Lung (tissue), 12 donors: Measurements from ENCODE around the gene SMAD1. TPM values are rescaled to one million over a fixed set of nuclear protein-coding genes. Genes with fewer than 3 reads are reported as not detected.

Source experiments
- ATAC-seq: fragments of 200-7000 bp; cut with Tn5 transposase; one replicate; pipeline ENCODE4 v1.9.1; 2020; ENCODE audit warnings: moderate number of reproducible peaks; ENCODE audit not compliant: insufficient read depth, low FRiP score
- DNase-seq, 3 donors: peaks; one replicate each; pipeline ENCODE4 v3.0.0-alpha.2; 2013 to 2017
- H3K27ac ChIP-seq, 2 donors: one replicate each; pipeline ENCODE4 v1.5.1; 2013; ENCODE audit warnings: mild to moderate bottlenecking in 2 of 2, moderate library complexity in 2 of 2, control low read depth in 1 of 2, inconsistent platforms in 1 of 2, low read depth in 1 of 2, low read length in 1 of 2
- H3K27me3 ChIP-seq, 3 donors: one replicate each; pipeline ENCODE4 v1.5.1; 2013; ENCODE audit warnings: low read length in 2 of 3; ENCODE audit not compliant: control insufficient read depth in 3 of 3, insufficient read depth in 3 of 3
- H3K36me3 ChIP-seq, 4 donors: one replicate each; pipeline ENCODE4 v1.5.1; 2013; ENCODE audit warnings: low read length in 4 of 4, mild to moderate bottlenecking in 1 of 4, moderate library complexity in 1 of 4; ENCODE audit not compliant: control insufficient read depth in 4 of 4, insufficient read depth in 4 of 4
- H3K4me1 ChIP-seq, 5 donors: one replicate each; pipeline ENCODE4 v1.5.1; 2013; ENCODE audit warnings: low read length in 5 of 5, mild to moderate bottlenecking in 2 of 5, moderate library complexity in 1 of 5; ENCODE audit not compliant: control insufficient read depth in 5 of 5, insufficient read depth in 5 of 5
- H3K4me3 ChIP-seq: one replicate; pipeline ENCODE4 v1.5.1; 2013; ENCODE audit warnings: mild to moderate bottlenecking, control low read depth, moderate library complexity
- H3K9ac ChIP-seq, 2 donors: one replicate each; pipeline ENCODE4 v1.5.1; 2013; ENCODE audit warnings: low read length in 2 of 2, control low read depth in 1 of 2; ENCODE audit not compliant: insufficient read depth in 1 of 2
- H3K9me3 ChIP-seq, 4 donors: one replicate each; pipeline ENCODE4 v1.5.1; 2013; ENCODE audit warnings: low read length in 3 of 4, mild to moderate bottlenecking in 1 of 4, moderate library complexity in 1 of 4; ENCODE audit not compliant: control insufficient read depth in 4 of 4, insufficient read depth in 3 of 4
- CTCF ChIP-seq: IDR thresholded peaks from 2 replicates; pipeline ENCODE4 v1.5.1; 2012; ENCODE audit warnings: mild to moderate bottlenecking; ENCODE audit errors: control extremely low read depth, extremely low read depth
- WGBS, 2 donors: extraction: QIAGEN DNeasy Blood & Tissue Kit; methylation state at CpG; one replicate each; pipeline ENCODE4 v1.1.7; 2013; 5-methylcytosine and 5-hydroxymethylcytosine counted together
- polyA plus RNA-seq, 2 donors: library from polyadenylated mRNA; stranded (reverse); fragments of 200-250 nt; gene quantifications; one replicate each; pipeline ENCODE4 v1.2.1, GENCODE V29; 2013
- total RNA-seq, 2 donors: library from RNA; depleted of rRNA in 1 of 2; stranded (reverse); fragments of >200 nt in 1 of 2; gene quantifications; one replicate each; pipeline ENCODE4 v1.2.1, GENCODE V29; 2014 to 2021
- donor health status: control.
- donor health status: control.
- donor health status: Bipolar disorder and iron deficiency.
- donor health status: healthy.
- donor health status: DM: yes; HTN: yes; CAD: no.

The SMAD1 gene
- total and polyA plus RNA-seq, 4 donors, result 3.7 to 50.3 (median 19.9) TPM

GRCh38 chr4:145452447-145453162 lies 29.0 kb upstream of the SMAD1 start:
- Histone ChIP-seq H3K27ac (no peak overlapping the region), H3K4me1 (no peaks in the 10 kb centered on the region), H3K4me3 (no peak overlapping the region), H3K9me3 (no peaks in the 10 kb centered on the region), H3K36me3 (no peaks in the 10 kb centered on the region), H3K27me3 (no peaks in the 10 kb centered on the region), H3K9ac (no peak overlapping the region)
- no peak for DNase-seq
- no peak for ATAC-seq
- 84 to 89% methylated on average over 5 of the region's 5 CpGs for WGBS, 2 donors
- TF ChIP-seq CTCF, result no peak

- H3K9me3 ChIP-seq, result peaks cover 0 to 3% (median 0%) of the 10 kb centered on the region in 4 donors
- no peak overlapping the region for H3K27ac ChIP-seq
- H3K36me3 ChIP-seq, result no peaks in the 10 kb centered on the region
- no peak for TF ChIP-seq CTCF
- no peak overlapping the region for H3K4me3 ChIP-seq
- DNase-seq, result no peak
- no peak overlapping the region for H3K9ac ChIP-seq
- no peaks in the 10 kb centered on the region for H3K27me3 ChIP-seq
- no peak for ATAC-seq
- H3K4me1 ChIP-seq, result no peaks in the 10 kb centered on the region
Measured at GRCh38 chr4:145453163-145453520, 28.5 kb upstream of the SMAD1 start.

- ATAC-seq (no peak), DNase-seq (no peak)
- WGBS, 2 donors, result 84 to 86% methylated on average over 4 of the region's 4 CpGs
- TF ChIP-seq CTCF, result no peak
- Histone ChIP-seq H3K27ac (no peak overlapping the region), H3K4me1 (no peaks in the 10 kb centered on the region), H3K36me3 (no peaks in the 10 kb centered on the region), H3K4me3 (no peak overlapping the region), H3K9ac (no peak overlapping the region), H3K27me3 (no peaks in the 10 kb centered on the region), H3K9me3 (peaks cover 0 to 7% (median 0%) of the 10 kb centered on the region in 4 donors)
Measured at GRCh38 chr4:145473203-145473602, 8.4 kb upstream of the SMAD1 start.

GRCh38 chr4:145480257-145480656 lies 1.4 kb upstream of the SMAD1 start:
- WGBS, 2 donors, result 19 to 45% methylated on average over 1 of the region's 1 CpG
- ATAC-seq (no peak), DNase-seq (no peak)
- Histone ChIP-seq H3K9me3 (no peaks in the 10 kb centered on the region), H3K36me3 (no peaks in the 10 kb centered on the region), H3K27ac (no peak overlapping the region), H3K9ac (no peak overlapping the region), H3K4me3 (no peak overlapping the region), H3K4me1 (peaks cover 0 to 20% (median 9%) of the 10 kb centered on the region in 5 donors), H3K27me3 (no peaks in the 10 kb centered on the region)
- no peak for TF ChIP-seq CTCF
